ENCODE results near the gene KDR. TPM values are rescaled to one million over a fixed set of nuclear protein-coding genes. Genes with fewer than 3 reads are reported as not detected.

The KDR gene
- total RNA-seq, 4 donors from 2014 or later = 24.7 to 66.9 (median 33.4) TPM

DNA sequence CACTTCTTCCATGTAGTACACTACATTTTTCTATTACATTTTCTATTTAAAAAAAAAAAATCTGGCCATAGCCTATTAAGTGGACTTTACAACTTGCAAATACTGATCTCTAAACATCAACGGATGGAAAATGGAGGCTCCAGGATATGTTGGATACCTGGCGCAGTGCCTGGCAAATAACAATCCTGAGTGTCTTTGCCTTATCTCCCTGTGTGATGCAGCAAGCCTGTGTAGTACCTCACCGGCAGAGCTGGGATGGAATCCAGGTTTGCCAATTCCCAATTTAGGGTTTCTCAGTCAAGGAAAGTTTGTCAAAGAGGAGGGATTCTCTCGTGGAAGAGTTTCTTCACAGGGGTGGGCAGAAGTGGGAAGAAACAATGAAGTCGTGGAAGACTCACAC is 93.2 kb downstream of the KDR start:
- no peak for ATAC-seq
- Histone ChIP-seq H3K27ac (peak overlapping the region in 3 of 4 donors; percentile 72 to 78 (median 75)), H3K4me1 (peaks cover 14 to 65% (median 15%) of the 10 kb centered on the region in 3 donors), H3K27me3 (no peaks in the 10 kb centered on the region), H3K4me3 (no peak overlapping the region), H3K36me3 (no peaks in the 10 kb centered on the region), H3K9me3 (no peaks in the 10 kb centered on the region)
- TF ChIP-seq EP300 (IDR thresholded peaks at IDR 0.05) (no peak), POLR2A (IDR thresholded peaks at IDR 0.05) (no peak), POLR2AphosphoS5 (IDR thresholded peaks at IDR 0.05) (no peak)
- TF ChIP-seq, protein P1, sequence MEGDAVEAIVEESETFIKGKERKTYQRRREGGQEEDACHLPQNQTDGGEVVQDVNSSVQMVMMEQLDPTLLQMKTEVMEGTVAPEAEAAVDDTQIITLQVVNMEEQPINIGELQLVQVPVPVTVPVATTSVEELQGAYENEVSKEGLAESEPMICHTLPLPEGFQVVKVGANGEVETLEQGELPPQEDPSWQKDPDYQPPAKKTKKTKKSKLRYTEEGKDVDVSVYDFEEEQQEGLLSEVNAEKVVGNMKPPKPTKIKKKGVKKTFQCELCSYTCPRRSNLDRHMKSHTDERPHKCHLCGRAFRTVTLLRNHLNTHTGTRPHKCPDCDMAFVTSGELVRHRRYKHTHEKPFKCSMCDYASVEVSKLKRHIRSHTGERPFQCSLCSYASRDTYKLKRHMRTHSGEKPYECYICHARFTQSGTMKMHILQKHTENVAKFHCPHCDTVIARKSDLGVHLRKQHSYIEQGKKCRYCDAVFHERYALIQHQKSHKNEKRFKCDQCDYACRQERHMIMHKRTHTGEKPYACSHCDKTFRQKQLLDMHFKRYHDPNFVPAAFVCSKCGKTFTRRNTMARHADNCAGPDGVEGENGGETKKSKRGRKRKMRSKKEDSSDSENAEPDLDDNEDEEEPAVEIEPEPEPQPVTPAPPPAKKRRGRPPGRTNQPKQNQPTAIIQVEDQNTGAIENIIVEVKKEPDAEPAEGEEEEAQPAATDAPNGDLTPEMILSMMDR (IDR thresholded peaks at IDR 0.05) = no peak
- 55 to 79% methylated on average over 2 to 3 of the region's 5 CpGs for whole genome bisulfite sequencing, 2 donors (ENCODE audit: low coverage in 1 of 2)

DNA sequence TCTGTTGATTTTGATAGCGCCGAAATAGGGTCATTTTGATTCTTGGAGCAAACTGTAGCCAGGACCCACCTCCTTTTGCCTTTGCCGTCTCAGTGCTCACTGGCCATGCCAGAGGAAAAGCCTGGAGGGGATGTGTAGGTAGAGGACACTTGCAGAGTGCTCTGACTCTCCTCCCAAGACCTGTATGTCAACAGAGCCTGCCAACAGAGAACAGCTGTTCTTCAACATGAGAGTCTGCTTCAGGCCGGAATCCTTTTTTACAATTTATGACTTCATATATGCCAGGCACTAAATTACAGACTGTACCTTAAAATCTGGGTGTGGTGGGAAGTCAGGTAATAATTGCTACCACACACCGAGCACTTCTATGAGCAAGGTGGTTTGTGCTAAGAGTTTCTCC is 94.2 kb downstream of the KDR start:
- 80 to 86% methylated on average over 4 of the region's 5 CpGs for WGBS, 2 donors (ENCODE audit: low coverage in 1 of 2)
- Histone ChIP-seq H3K36me3 (no peaks in the 10 kb centered on the region), H3K9me3 (no peaks in the 10 kb centered on the region), H3K4me3 (no peak overlapping the region), H3K27me3 (no peaks in the 10 kb centered on the region), H3K4me1 (peaks cover 5 to 55% (median 9%) of the 10 kb centered on the region in 3 donors), H3K27ac (peak overlapping the region in 3 of 4 donors; percentile 3 to 46 (median 46))
- no peak for ATAC-seq
- TF ChIP-seq EP300 (IDR thresholded peaks at IDR 0.05) = no peak
- TF ChIP-seq, protein P1 (IDR thresholded peaks at IDR 0.05) = no peak
- TF ChIP-seq POLR2A (IDR thresholded peaks at IDR 0.05) = no peak
- TF ChIP-seq POLR2AphosphoS5 (IDR thresholded peaks at IDR 0.05) = no peak

DNA sequence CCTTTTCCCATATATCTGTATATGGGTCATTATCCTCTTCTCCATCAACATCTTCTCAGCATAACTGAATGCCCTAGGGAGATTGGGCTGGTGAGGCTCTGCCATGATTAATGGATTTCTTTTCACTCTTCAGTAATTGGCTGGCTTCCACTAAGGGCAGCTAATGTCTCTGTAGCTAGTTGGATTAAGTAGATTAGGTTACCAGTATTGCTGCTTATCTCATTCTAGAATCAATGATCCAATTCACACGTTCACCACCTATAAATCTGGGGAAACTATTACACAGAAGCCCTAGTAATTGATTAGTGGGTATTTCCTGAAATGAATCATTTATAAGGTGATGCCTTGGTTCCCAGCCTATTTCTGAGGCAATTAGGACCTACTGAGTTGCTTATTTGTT is 94.8 kb downstream of the KDR start:
- Histone ChIP-seq H3K27me3 (no peaks in the 10 kb centered on the region), H3K4me3 (no peak overlapping the region), H3K36me3 (no peaks in the 10 kb centered on the region), H3K27ac (peak overlapping the region in 3 of 4 donors; percentile 3 to 46 (median 46)), H3K9me3 (no peaks in the 10 kb centered on the region), H3K4me1 (peaks cover 3 to 49% (median 8%) of the 10 kb centered on the region in 3 donors)
- whole genome bisulfite sequencing, 2 donors (ENCODE audit: low coverage in 1 of 2) = 42 to 67% methylated on average over 1 of the region's 1 CpG
- no peak for ATAC-seq
- TF ChIP-seq POLR2A (IDR thresholded peaks at IDR 0.05) = no peak

GRCh38 chr4:55029821-55030503 is 95.4 kb downstream of the KDR start:
- no peaks in the 10 kb centered on the region for H3K36me3 ChIP-seq
- H3K4me3 ChIP-seq = no peak overlapping the region
- peaks cover 0 to 47% (median 8%) of the 10 kb centered on the region in 3 donors for H3K4me1 ChIP-seq
- TF ChIP-seq POLR2A (IDR thresholded peaks at IDR 0.05) (no peak), EP300 (IDR thresholded peaks at IDR 0.05) (no peak), POLR2AphosphoS5 (IDR thresholded peaks at IDR 0.05) (no peak)
- TF ChIP-seq, protein P1 (IDR thresholded peaks at IDR 0.05) = no peak
- WGBS, 2 donors (ENCODE audit: low coverage in 1 of 2) = 77 to 82% methylated on average over 4 of the region's 5 CpGs
- no peak for ATAC-seq
- H3K9me3 ChIP-seq = no peaks in the 10 kb centered on the region
- H3K27me3 ChIP-seq = no peaks in the 10 kb centered on the region
- peak overlapping the region in 2 of 4 donors; percentile 3 to 30 for H3K27ac ChIP-seq

DNA sequence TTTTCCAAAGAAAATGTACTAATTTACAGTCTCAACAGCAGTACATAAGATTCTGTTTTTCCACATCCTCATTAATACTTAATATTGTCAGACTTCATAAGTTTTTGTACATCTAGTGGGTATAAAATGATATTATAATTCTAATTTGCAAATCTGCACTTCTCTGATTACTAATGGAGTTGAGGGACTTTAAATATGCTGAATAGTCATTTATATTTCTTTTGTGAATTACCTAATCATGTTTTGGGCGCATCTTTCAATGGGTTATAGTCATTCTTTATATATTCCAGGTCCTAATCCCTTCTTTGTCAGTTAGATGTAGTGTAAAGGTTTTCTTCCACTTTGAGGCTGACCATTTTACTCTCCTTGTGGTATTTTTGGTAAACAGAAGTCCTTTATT is 96.1 kb downstream of the KDR start:
- Histone ChIP-seq H3K9me3 (no peaks in the 10 kb centered on the region), H3K36me3 (no peaks in the 10 kb centered on the region), H3K27ac (no peak overlapping the region), H3K27me3 (no peaks in the 10 kb centered on the region), H3K4me1 (peaks cover 0 to 47% (median 8%) of the 10 kb centered on the region in 3 donors), H3K4me3 (no peak overlapping the region)
- no peak for ATAC-seq
- 43 to 93% methylated on average over 1 of the region's 1 CpG for WGBS, 2 donors (ENCODE audit: low coverage in 1 of 2)
- no peak for TF ChIP-seq EP300 (IDR thresholded peaks at IDR 0.05)
- TF ChIP-seq POLR2AphosphoS5 (IDR thresholded peaks at IDR 0.05) = no peak
- TF ChIP-seq POLR2A (IDR thresholded peaks at IDR 0.05) = no peak
- TF ChIP-seq, protein P1 (IDR thresholded peaks at IDR 0.05) = no peak

Small RNAs within 50 kb of the gene (small RNA-seq; reads per million reads assigned to genes)
- gene RN7SL424P = 0 reads per million in 4 donors
- 0 reads per million in 4 donors for gene RNU6-410P

Other genes with a start within 250 kb of the KDR start
- 1 to 10 TPM; 1.6 to 6.0 (median 4.8) TPM for gene SRD5A3, start 220.6 kb upstream of the KDR start, total RNA-seq

Data from gastroesophageal sphincter (tissue), 4 donors.